Vagina (tissue), 2 donors: ENCODE data around the gene P4HTM.

Experiments
- CTCF ChIP-seq, 3 experiments: fragments of 450-650 bp in 2 of 3; fragments of 200-600 bp in 1 of 3; sonication (generic) in 1 of 3; IDR thresholded peaks; one replicate each; pipeline ENCODE4 v1.5.1; 2017 to 2019; ENCODE audit warnings: antibody characterized with exemption in 3 of 3, mild to moderate bottlenecking in 2 of 3, moderate library complexity in 2 of 3
- POLR2A ChIP-seq, 2 donors: fragments of 450-650 bp; IDR thresholded peaks; one replicate each; pipeline ENCODE4 v1.6.1; 2017; ENCODE audit warnings: antibody characterized with exemption in 2 of 2, mild to moderate bottlenecking in 2 of 2, moderate library complexity in 2 of 2
- POLR2AphosphoS5 ChIP-seq, 2 donors: sonication (generic); formaldehyde crosslinking; IDR thresholded peaks; one replicate each; pipeline ENCODE4 v1.9.0; 2017; ENCODE audit warnings: antibody characterized with exemption in 2 of 2, mild to moderate bottlenecking in 2 of 2, low read depth in 1 of 2; ENCODE audit not compliant: insufficient read depth in 1 of 2

- TF ChIP-seq CTCF (IDR thresholded peaks at IDR 0.05): no peak
- TF ChIP-seq POLR2A (IDR thresholded peaks at IDR 0.05): no peak
- no peak for TF ChIP-seq POLR2AphosphoS5 (IDR thresholded peaks at IDR 0.05; ENCODE audit: insufficient read depth in 1 of 2, low read depth in 1 of 2)
Observed at GRCh38 chr3:48945891-48946549, 44.0 kb upstream of the P4HTM start.
